GM18520 (cell line): ENCODE results near the gene KCNIP2.
A peak's percentile ranks its signal among the peaks of the same experiment; 100 is the strongest.

Experiments
- ATAC-seq: cut with Tn5 transposase; IDR thresholded peaks from one replicate; pipeline ENCODE4 v1.9.1; 2021; ENCODE audit not compliant: unreplicated experiment

Gene KCNIP2

GRCh38 chr10:101856626-101857025, 13.0 kb upstream of the KCNIP2 start:
- no peak for ATAC-seq

- ATAC-seq, result no peak
Measured at GRCh38 chr10:101851411-101852116, 8.0 kb upstream of the KCNIP2 start.

GRCh38 chr10:101850749-101851148, 7.1 kb upstream of the KCNIP2 start:
- no peak for ATAC-seq

- no peak for ATAC-seq
Measured at GRCh38 chr10:101848894-101849351, 5.3 kb upstream of the KCNIP2 start.

- ATAC-seq, result no peak
Measured at GRCh38 chr10:101848408-101848807, 4.8 kb upstream of the KCNIP2 start.

GRCh38 chr10:101845893-101846292, 2.3 kb upstream of the KCNIP2 start:
- no peak for ATAC-seq

GRCh38 chr10:101841826-101842225, 1.8 kb downstream of the KCNIP2 start:
- ATAC-seq, result no peak

GRCh38 chr10:101840741-101841453, 2.7 kb downstream of the KCNIP2 start:
- peak; percentile 49 for ATAC-seq

GRCh38 chr10:101840102-101840684, 3.4 kb downstream of the KCNIP2 start:
- no peak for ATAC-seq

- ATAC-seq, result no peak
Measured at GRCh38 chr10:101839416-101840063, 4.1 kb downstream of the KCNIP2 start.

- ATAC-seq, result no peak
Measured at GRCh38 chr10:101839002-101839401, 4.6 kb downstream of the KCNIP2 start.

GRCh38 chr10:101838416-101838970, 5.1 kb downstream of the KCNIP2 start:
- no peak for ATAC-seq

GRCh38 chr10:101837748-101838147, 5.9 kb downstream of the KCNIP2 start:
- ATAC-seq, result no peak

- no peak for ATAC-seq
Measured at GRCh38 chr10:101835362-101835761, 8.2 kb downstream of the KCNIP2 start.

GRCh38 chr10:101834341-101834740, 9.3 kb downstream of the KCNIP2 start:
- no peak for ATAC-seq

- no peak for ATAC-seq
Measured at GRCh38 chr10:101833466-101833865, 10.1 kb downstream of the KCNIP2 start.

- no peak for ATAC-seq
Measured at GRCh38 chr10:101832325-101832771, 11.3 kb downstream of the KCNIP2 start.

GRCh38 chr10:101831169-101831811, 12.3 kb downstream of the KCNIP2 start:
- no peak for ATAC-seq

- peak; percentile 54 for ATAC-seq
Measured at GRCh38 chr10:101830322-101831168, 13.1 kb downstream of the KCNIP2 start.
